ENCODE results near the gene SMC4.
A peak's percentile ranks its signal among the peaks of the same experiment; 100 is the strongest.
"Not testable (repeated sequence)": the region's sequence is repeated elsewhere in the genome, so short reads cannot be mapped to it uniquely, and the experiment has no call there.

Gene SMC4

GRCh38 chr3:160399125-160400029 is at the start of gene SMC4, which contains the start of gene IFT80:
TSS of gene SMC4 (plus strand) at chr3:160399650. CDS start at chr3:160400827, 1,177 bp downstream.
TSS of gene IFT80 (minus strand) at chr3:160399225. CDS start at chr3:160384600, 14,625 bp downstream.
- H3K4me3 ChIP-seq (ENCODE audit: low read length in 2 of 2) = peak within 1 kb of the TSS; percentile 94 to 100
- peak within 1 kb of the TSS; percentile 82 for H3K27ac ChIP-seq (ENCODE audit: low read length)
- H3K9me3 ChIP-seq (ENCODE audit: control insufficient read depth in 2 of 2, low read length in 2 of 2) = no peaks in the 10 kb centered on the region
- peaks cover 2 to 17% of the 10 kb centered on the region in 2 donors for H3K27me3 ChIP-seq (ENCODE audit: control insufficient read depth in 1 of 2, insufficient read depth in 2 of 2, low read length in 2 of 2)
- H3K9ac ChIP-seq (ENCODE audit: low read length in 2 of 2) = peak within 1 kb of the TSS; percentile 90 to 94
- no peaks in the 10 kb centered on the region for H3K36me3 ChIP-seq (ENCODE audit: control insufficient read depth in 2 of 2, insufficient read depth in 2 of 2, low read length in 2 of 2)
- H3K4me1 ChIP-seq (ENCODE audit: control insufficient read depth, insufficient read depth, low read length) = peaks cover 12% of the 10 kb centered on the region

GRCh38 chr3:160355826-160356225 is 43.6 kb upstream of the SMC4 start:
- no peaks in the 10 kb centered on the region for H3K36me3 ChIP-seq (ENCODE audit: control insufficient read depth in 2 of 2, insufficient read depth in 2 of 2, low read length in 2 of 2)
- no peaks in the 10 kb centered on the region for H3K9me3 ChIP-seq (ENCODE audit: control insufficient read depth in 2 of 2, low read length in 2 of 2)
- no peaks in the 10 kb centered on the region for H3K27me3 ChIP-seq (ENCODE audit: control insufficient read depth in 1 of 2, insufficient read depth in 2 of 2, low read length in 2 of 2)

GRCh38 chr3:160362896-160363295 is 36.6 kb upstream of the SMC4 start:
- not testable (repeated sequence) for H3K27me3 ChIP-seq (ENCODE audit: control insufficient read depth in 1 of 2, insufficient read depth in 2 of 2, low read length in 2 of 2)

More at GRCh38 chr3:160355826-160356225, 43.6 kb upstream of the SMC4 start:
- Histone ChIP-seq H3K9ac (ENCODE audit: low read length in 2 of 2) (no peak overlapping the region), H3K27ac (ENCODE audit: low read length) (no peak overlapping the region), H3K4me1 (ENCODE audit: control insufficient read depth, insufficient read depth, low read length) (no peaks in the 10 kb centered on the region), H3K4me3 (ENCODE audit: low read length in 2 of 2) (no peak overlapping the region)

GRCh38 chr3:160365869-160366522 is 33.5 kb upstream of the SMC4 start:
- Histone ChIP-seq H3K27me3 (ENCODE audit: control insufficient read depth in 1 of 2, insufficient read depth in 2 of 2, low read length in 2 of 2) (no peaks in the 10 kb centered on the region), H3K36me3 (ENCODE audit: control insufficient read depth in 2 of 2, insufficient read depth in 2 of 2, low read length in 2 of 2) (peaks cover 0 to 3% of the 10 kb centered on the region in 2 donors), H3K27ac (ENCODE audit: low read length) (no peak overlapping the region), H3K9ac (ENCODE audit: low read length in 2 of 2) (no peak overlapping the region), H3K4me3 (ENCODE audit: low read length in 2 of 2) (no peak overlapping the region), H3K9me3 (ENCODE audit: control insufficient read depth in 2 of 2, low read length in 2 of 2) (no peaks in the 10 kb centered on the region), H3K4me1 (ENCODE audit: control insufficient read depth, insufficient read depth, low read length) (no peaks in the 10 kb centered on the region)

More at GRCh38 chr3:160362896-160363295, 36.6 kb upstream of the SMC4 start:
- H3K27ac ChIP-seq (ENCODE audit: low read length); H3K4me3 ChIP-seq (ENCODE audit: low read length in 2 of 2); H3K9ac ChIP-seq (ENCODE audit: low read length in 2 of 2); H3K9me3 ChIP-seq (ENCODE audit: control insufficient read depth in 2 of 2, low read length in 2 of 2); H3K36me3 ChIP-seq (ENCODE audit: control insufficient read depth in 2 of 2, insufficient read depth in 2 of 2, low read length in 2 of 2); H3K4me1 ChIP-seq (ENCODE audit: control insufficient read depth, insufficient read depth, low read length): not testable (repeated sequence)

- no peaks in the 10 kb centered on the region for H3K4me1 ChIP-seq (ENCODE audit: control insufficient read depth, insufficient read depth, low read length)
- H3K27ac ChIP-seq (ENCODE audit: low read length) = no peak overlapping the region
- H3K27me3 ChIP-seq (ENCODE audit: control insufficient read depth in 1 of 2, insufficient read depth in 2 of 2, low read length in 2 of 2) = no peaks in the 10 kb centered on the region
- no peaks in the 10 kb centered on the region for H3K9me3 ChIP-seq (ENCODE audit: control insufficient read depth in 2 of 2, low read length in 2 of 2)
- peaks cover 2 to 3% of the 10 kb centered on the region in 2 donors for H3K36me3 ChIP-seq (ENCODE audit: control insufficient read depth in 2 of 2, insufficient read depth in 2 of 2, low read length in 2 of 2)
- H3K9ac ChIP-seq (ENCODE audit: low read length in 2 of 2) = no peak overlapping the region
- no peak overlapping the region for H3K4me3 ChIP-seq (ENCODE audit: low read length in 2 of 2)
Measured at GRCh38 chr3:160368804-160369203, 30.6 kb upstream of the SMC4 start.

GRCh38 chr3:160369784-160370183 is 29.7 kb upstream of the SMC4 start:
- Histone ChIP-seq H3K9ac (ENCODE audit: low read length in 2 of 2) (no peak overlapping the region), H3K4me3 (ENCODE audit: low read length in 2 of 2) (no peak overlapping the region), H3K27me3 (ENCODE audit: control insufficient read depth in 1 of 2, insufficient read depth in 2 of 2, low read length in 2 of 2) (no peaks in the 10 kb centered on the region), H3K27ac (ENCODE audit: low read length) (no peak overlapping the region), H3K9me3 (ENCODE audit: control insufficient read depth in 2 of 2, low read length in 2 of 2) (no peaks in the 10 kb centered on the region), H3K36me3 (ENCODE audit: control insufficient read depth in 2 of 2, insufficient read depth in 2 of 2, low read length in 2 of 2) (peaks cover 4 to 8% of the 10 kb centered on the region in 2 donors), H3K4me1 (ENCODE audit: control insufficient read depth, insufficient read depth, low read length) (no peaks in the 10 kb centered on the region)

- Histone ChIP-seq H3K4me1 (ENCODE audit: control insufficient read depth, insufficient read depth, low read length) (no peaks in the 10 kb centered on the region), H3K27me3 (ENCODE audit: control insufficient read depth in 1 of 2, insufficient read depth in 2 of 2, low read length in 2 of 2) (no peaks in the 10 kb centered on the region), H3K4me3 (ENCODE audit: low read length in 2 of 2) (no peak overlapping the region), H3K36me3 (ENCODE audit: control insufficient read depth in 2 of 2, insufficient read depth in 2 of 2, low read length in 2 of 2) (peaks cover 6 to 10% of the 10 kb centered on the region in 2 donors), H3K27ac (ENCODE audit: low read length) (no peak overlapping the region), H3K9ac (ENCODE audit: low read length in 2 of 2) (no peak overlapping the region), H3K9me3 (ENCODE audit: control insufficient read depth in 2 of 2, low read length in 2 of 2) (no peaks in the 10 kb centered on the region)
Measured at GRCh38 chr3:160370987-160371857, 28.2 kb upstream of the SMC4 start.

- peaks cover 13 to 14% of the 10 kb centered on the region in 2 donors for H3K36me3 ChIP-seq (ENCODE audit: control insufficient read depth in 2 of 2, insufficient read depth in 2 of 2, low read length in 2 of 2)
- H3K27ac ChIP-seq (ENCODE audit: low read length) = no peak overlapping the region
- no peaks in the 10 kb centered on the region for H3K9me3 ChIP-seq (ENCODE audit: control insufficient read depth in 2 of 2, low read length in 2 of 2)
- no peaks in the 10 kb centered on the region for H3K4me1 ChIP-seq (ENCODE audit: control insufficient read depth, insufficient read depth, low read length)
- H3K9ac ChIP-seq (ENCODE audit: low read length in 2 of 2) = no peak overlapping the region
- no peak overlapping the region for H3K4me3 ChIP-seq (ENCODE audit: low read length in 2 of 2)
- H3K27me3 ChIP-seq (ENCODE audit: control insufficient read depth in 1 of 2, insufficient read depth in 2 of 2, low read length in 2 of 2) = no peaks in the 10 kb centered on the region
Measured at GRCh38 chr3:160372780-160373179, 26.7 kb upstream of the SMC4 start.

- no peaks in the 10 kb centered on the region for H3K9me3 ChIP-seq (ENCODE audit: control insufficient read depth in 2 of 2, low read length in 2 of 2)
- H3K36me3 ChIP-seq (ENCODE audit: control insufficient read depth in 2 of 2, insufficient read depth in 2 of 2, low read length in 2 of 2) = peaks cover 13 to 14% of the 10 kb centered on the region in 2 donors
Measured at GRCh38 chr3:160373655-160374054, 25.8 kb upstream of the SMC4 start.

GRCh38 chr3:160374472-160374871 is 25.0 kb upstream of the SMC4 start:
- Histone ChIP-seq H3K4me3 (ENCODE audit: low read length in 2 of 2) (no peak overlapping the region), H3K9ac (ENCODE audit: low read length in 2 of 2) (no peak overlapping the region), H3K36me3 (ENCODE audit: control insufficient read depth in 2 of 2, insufficient read depth in 2 of 2, low read length in 2 of 2) (peaks cover 13 to 14% of the 10 kb centered on the region in 2 donors), H3K4me1 (ENCODE audit: control insufficient read depth, insufficient read depth, low read length) (no peaks in the 10 kb centered on the region), H3K9me3 (ENCODE audit: control insufficient read depth in 2 of 2, low read length in 2 of 2) (no peaks in the 10 kb centered on the region), H3K27ac (ENCODE audit: low read length) (no peak overlapping the region), H3K27me3 (ENCODE audit: control insufficient read depth in 1 of 2, insufficient read depth in 2 of 2, low read length in 2 of 2) (no peaks in the 10 kb centered on the region)

More at GRCh38 chr3:160373655-160374054, 25.8 kb upstream of the SMC4 start:
- Histone ChIP-seq H3K4me3 (ENCODE audit: low read length in 2 of 2) (no peak overlapping the region), H3K27ac (ENCODE audit: low read length) (no peak overlapping the region), H3K9ac (ENCODE audit: low read length in 2 of 2) (no peak overlapping the region), H3K27me3 (ENCODE audit: control insufficient read depth in 1 of 2, insufficient read depth in 2 of 2, low read length in 2 of 2) (no peaks in the 10 kb centered on the region), H3K4me1 (ENCODE audit: control insufficient read depth, insufficient read depth, low read length) (no peaks in the 10 kb centered on the region)

Measured in stomach smooth muscle (tissue), 2 donors.